ENCODE results near the gene UBQLN4.

DNA sequence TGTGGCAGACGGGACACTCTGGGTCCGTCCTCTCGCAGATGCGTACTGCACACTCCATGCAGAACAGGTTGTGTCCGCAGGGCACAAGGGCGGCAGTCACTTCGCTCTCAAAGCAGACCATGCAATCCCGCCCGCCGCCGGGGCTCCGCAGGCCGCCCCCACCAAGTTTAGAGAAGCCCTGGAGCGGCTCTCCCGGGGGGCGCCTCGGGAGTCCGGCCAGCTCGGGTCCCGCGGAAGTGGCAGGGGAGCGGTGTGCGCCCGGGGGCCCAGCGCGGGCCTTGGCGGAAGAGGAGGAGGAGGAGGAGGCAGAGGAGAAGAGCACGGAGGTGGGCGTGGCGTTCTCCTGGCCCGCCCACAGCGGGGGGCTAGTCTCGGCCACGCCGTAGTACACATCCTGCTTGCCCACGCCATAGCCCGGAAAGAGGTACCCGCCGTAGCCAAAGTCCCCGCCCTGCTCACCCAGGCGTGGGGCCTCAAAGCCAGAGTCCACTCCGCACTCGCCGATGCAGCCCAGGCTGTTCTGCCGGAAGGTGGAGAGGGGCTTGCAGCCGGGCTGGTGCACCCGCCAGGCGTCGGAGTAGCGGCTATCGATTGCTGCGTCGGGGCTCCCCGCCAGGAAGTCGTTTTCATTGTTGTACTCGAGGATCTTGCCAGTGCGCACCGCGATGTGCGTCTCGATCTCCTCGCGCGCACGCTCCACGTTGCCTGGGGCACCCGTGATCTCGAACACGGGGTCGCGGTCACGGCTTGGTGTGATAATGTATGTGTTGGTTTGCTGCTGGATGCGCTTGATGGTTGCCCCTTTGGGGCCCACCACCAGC is 23.2 kb upstream of the UBQLN4 start:
- no peak for TF ChIP-seq EZH2 (IDR thresholded peaks at IDR 0.05; ENCODE audit: borderline replicate concordance, low read depth, low read length, poor library complexity, severe bottlenecking)
- TF ChIP-seq, protein P1, sequence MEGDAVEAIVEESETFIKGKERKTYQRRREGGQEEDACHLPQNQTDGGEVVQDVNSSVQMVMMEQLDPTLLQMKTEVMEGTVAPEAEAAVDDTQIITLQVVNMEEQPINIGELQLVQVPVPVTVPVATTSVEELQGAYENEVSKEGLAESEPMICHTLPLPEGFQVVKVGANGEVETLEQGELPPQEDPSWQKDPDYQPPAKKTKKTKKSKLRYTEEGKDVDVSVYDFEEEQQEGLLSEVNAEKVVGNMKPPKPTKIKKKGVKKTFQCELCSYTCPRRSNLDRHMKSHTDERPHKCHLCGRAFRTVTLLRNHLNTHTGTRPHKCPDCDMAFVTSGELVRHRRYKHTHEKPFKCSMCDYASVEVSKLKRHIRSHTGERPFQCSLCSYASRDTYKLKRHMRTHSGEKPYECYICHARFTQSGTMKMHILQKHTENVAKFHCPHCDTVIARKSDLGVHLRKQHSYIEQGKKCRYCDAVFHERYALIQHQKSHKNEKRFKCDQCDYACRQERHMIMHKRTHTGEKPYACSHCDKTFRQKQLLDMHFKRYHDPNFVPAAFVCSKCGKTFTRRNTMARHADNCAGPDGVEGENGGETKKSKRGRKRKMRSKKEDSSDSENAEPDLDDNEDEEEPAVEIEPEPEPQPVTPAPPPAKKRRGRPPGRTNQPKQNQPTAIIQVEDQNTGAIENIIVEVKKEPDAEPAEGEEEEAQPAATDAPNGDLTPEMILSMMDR (conservative IDR thresholded peaks at IDR 0.05; ENCODE audit: low read depth, low read length) = no peak

All from A673 (cell line).